CD4-positive, alpha-beta T cell treated with Interleukin-12 subunit alpha and Interleukin-12 subunit beta, for 1 hour (primary cell): ENCODE data around the gene VWF.

Experiments used
- DNase-seq: peaks from one replicate; pipeline ENCODE4 v3.0.0-alpha.2; 2020

VWF gene

GRCh38 chr12:5905757-5906156 is 218.7 kb downstream of the VWF start:
- no peak for DNase-seq

- DNase-seq: no peak
These were observed 219.5 kb downstream of the VWF start for GRCh38 chr12:5904969-5905368.

- no peak for DNase-seq
These were observed 220.0 kb downstream of the VWF start for GRCh38 chr12:5904441-5904840.

GRCh38 chr12:5902736-5903135 is 221.7 kb downstream of the VWF start:
- no peak for DNase-seq

GRCh38 chr12:5901416-5901815 is 223.1 kb downstream of the VWF start:
- DNase-seq: no peak

- DNase-seq: no peak
These were observed 223.8 kb downstream of the VWF start for GRCh38 chr12:5900533-5901205.

GRCh38 chr12:5900076-5900475 is 224.4 kb downstream of the VWF start:
- DNase-seq: no peak

- DNase-seq: no peak
These were observed 224.8 kb downstream of the VWF start for GRCh38 chr12:5899675-5900074.

- DNase-seq: no peak
These were observed 225.6 kb downstream of the VWF start for GRCh38 chr12:5898874-5899273.
